Astrocyte (in vitro differentiated cells and primary cell): Measurements from ENCODE around the gene TRAK2.

Source experiments
- EZH2 ChIP-seq: IDR thresholded peaks from 2 replicates; pipeline ENCODE4 v1.6.1; 2012; ENCODE audit warnings: mild to moderate bottlenecking, low read length, inconsistent platforms; ENCODE audit not compliant: insufficient read depth
- TF ChIP-seq, protein P1 (sequence below): IDR thresholded peaks from 2 replicates; pipeline ENCODE4 v1.5.1; 2011; ENCODE audit warnings: low read depth, mild to moderate bottlenecking, inconsistent platforms, low read length, moderate library complexity; ENCODE audit not compliant: insufficient read depth

DNA sequence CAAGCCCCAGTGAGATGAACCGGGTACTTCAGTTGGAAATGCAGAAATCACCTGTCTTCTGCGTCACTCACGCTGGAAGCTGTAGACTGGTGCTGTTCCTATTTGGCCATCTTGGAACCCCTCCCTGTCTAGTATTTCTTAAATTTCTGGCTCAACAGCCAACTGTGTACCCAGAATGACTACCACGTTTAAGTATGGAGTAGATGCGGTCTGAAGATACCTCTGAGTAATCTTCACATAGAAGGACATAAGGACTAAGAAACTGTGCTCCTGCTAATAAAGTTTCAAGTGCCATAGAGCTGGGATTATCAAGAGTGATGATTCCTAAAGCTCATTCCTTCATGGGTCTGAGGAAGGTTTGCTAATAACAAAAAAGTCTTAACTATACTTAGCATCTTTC lies 20.4 kb downstream of the TRAK2 start:
- TF ChIP-seq, protein P1, sequence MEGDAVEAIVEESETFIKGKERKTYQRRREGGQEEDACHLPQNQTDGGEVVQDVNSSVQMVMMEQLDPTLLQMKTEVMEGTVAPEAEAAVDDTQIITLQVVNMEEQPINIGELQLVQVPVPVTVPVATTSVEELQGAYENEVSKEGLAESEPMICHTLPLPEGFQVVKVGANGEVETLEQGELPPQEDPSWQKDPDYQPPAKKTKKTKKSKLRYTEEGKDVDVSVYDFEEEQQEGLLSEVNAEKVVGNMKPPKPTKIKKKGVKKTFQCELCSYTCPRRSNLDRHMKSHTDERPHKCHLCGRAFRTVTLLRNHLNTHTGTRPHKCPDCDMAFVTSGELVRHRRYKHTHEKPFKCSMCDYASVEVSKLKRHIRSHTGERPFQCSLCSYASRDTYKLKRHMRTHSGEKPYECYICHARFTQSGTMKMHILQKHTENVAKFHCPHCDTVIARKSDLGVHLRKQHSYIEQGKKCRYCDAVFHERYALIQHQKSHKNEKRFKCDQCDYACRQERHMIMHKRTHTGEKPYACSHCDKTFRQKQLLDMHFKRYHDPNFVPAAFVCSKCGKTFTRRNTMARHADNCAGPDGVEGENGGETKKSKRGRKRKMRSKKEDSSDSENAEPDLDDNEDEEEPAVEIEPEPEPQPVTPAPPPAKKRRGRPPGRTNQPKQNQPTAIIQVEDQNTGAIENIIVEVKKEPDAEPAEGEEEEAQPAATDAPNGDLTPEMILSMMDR = no peak
- no peak for TF ChIP-seq EZH2
